HG02588 (cell line): Measurements from ENCODE around the gene RABGAP1L.

Experiments
- ATAC-seq: cut with Tn5 transposase; IDR thresholded peaks from one replicate; pipeline ENCODE4 v1.9.1; 2021; ENCODE audit warnings: mild to moderate bottlenecking, moderate library complexity; ENCODE audit not compliant: unreplicated experiment

The RABGAP1L gene

GRCh38 chr1:174974711-174975119 is 815.4 kb downstream of the RABGAP1L start:
- ATAC-seq, result no peak

- no peak for ATAC-seq
Measured at GRCh38 chr1:174975764-174976163, 816.4 kb downstream of the RABGAP1L start.

DNA sequence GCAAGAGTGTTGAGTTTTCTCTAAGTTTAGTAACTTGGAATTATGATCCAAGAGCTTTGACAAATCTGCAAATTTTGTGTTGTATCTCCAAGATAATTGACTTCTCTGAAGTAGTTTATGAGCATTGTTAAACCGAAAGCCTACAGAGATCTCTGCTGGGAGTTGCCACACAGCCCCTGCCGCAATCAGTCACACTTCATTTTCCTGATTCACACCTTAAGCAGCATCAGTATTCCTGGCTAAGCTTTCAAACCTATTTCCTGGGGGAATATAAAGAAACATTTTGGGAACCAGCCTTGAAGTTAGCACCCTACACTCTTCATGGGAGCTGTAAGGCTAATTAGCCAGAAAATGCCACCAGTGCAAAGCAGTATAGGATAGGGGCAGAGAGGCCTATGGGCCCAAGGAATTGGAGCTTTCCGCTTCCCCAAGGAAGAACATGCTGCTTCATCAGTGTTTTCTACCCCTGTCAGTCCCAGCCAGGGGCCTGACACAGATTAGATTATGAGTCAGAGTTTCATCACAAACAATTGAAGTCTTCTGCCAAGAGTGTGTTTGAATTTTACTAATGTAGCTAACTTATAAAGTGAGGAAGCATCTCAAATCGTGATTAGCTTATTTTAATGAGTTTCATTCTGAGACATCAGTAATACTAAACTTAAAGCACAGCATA is 817.3 kb downstream of the RABGAP1L start:
- ATAC-seq, result no peak

- no peak for ATAC-seq
Measured at GRCh38 chr1:174982971-174983689, 823.8 kb downstream of the RABGAP1L start.

- ATAC-seq, result no peak
Measured at GRCh38 chr1:174984952-174985351, 825.6 kb downstream of the RABGAP1L start.

GRCh38 chr1:174988539-174988938 is 829.2 kb downstream of the RABGAP1L start:
- no peak for ATAC-seq

DNA sequence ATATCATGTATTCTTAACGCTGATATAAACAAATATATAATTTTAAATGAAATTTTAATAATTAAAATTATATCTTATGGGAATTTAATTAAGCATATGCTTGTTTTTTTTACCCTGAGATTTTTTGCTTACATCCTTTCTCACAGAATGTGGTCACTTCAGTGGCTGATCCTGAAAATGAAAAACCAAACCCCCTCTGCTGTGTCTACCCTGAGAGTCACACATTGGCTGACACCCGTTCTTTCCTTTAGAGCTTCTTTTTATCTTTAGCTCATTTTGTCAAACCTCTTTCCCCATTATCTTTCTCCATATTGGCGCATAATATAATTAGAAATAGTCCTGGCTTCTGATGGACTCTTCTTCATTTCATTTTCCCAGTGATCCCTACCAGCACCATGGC is 829.7 kb downstream of the RABGAP1L start:
- no peak for ATAC-seq

- no peak for ATAC-seq
Measured at GRCh38 chr1:174989536-174990220, 830.4 kb downstream of the RABGAP1L start.

GRCh38 chr1:174990382-174990999 is 831.2 kb downstream of the RABGAP1L start:
- ATAC-seq, result no peak

GRCh38 chr1:174991473-174991872 is 832.2 kb downstream of the RABGAP1L start:
- no peak for ATAC-seq

GRCh38 chr1:174995121-174995520 is 835.8 kb downstream of the RABGAP1L start:
- no peak for ATAC-seq

- no peak for ATAC-seq
Measured at GRCh38 chr1:174995916-174996315, 836.6 kb downstream of the RABGAP1L start.

DNA sequence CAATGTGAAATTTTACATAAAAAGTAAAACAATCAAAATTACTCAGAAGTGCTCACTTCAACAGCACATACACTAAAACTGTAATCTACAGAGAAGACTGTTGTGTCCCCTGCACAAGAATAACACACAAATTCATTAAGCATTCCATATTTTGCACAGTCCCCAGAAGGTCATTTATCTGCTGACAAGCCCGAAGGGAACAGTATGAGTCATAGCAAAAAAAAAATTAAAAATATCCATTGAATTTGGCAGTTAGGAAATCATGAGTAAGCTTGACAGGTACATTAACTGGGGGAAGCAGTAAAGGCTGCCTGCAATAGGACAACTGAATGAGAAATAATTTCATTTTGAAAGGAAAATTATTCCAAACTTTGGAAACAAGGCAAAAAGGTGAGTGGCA is 837.2 kb downstream of the RABGAP1L start:
- ATAC-seq, result no peak

DNA sequence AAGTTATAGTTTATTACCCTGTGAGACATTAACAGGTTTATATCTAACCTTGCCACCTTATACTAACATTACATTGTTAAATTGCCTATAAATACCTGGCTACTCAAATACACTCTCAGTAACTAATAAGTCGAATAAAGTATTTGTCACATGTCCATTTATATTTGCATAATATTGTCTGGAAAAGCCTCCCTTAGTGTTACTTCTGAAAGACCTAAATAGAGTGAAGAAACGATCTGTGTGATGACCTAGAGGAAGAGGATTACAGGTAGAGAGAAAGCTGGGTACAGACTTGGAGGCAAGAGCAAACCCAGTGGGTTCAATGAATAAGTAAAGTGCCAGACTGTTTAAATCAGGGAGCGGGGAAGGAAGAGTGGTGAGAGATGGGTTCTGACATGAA is 837.7 kb downstream of the RABGAP1L start:
- ATAC-seq, result no peak

GRCh38 chr1:174998569-174999215 is 839.4 kb downstream of the RABGAP1L start:
- ATAC-seq, result peak; percentile 1

DNA sequence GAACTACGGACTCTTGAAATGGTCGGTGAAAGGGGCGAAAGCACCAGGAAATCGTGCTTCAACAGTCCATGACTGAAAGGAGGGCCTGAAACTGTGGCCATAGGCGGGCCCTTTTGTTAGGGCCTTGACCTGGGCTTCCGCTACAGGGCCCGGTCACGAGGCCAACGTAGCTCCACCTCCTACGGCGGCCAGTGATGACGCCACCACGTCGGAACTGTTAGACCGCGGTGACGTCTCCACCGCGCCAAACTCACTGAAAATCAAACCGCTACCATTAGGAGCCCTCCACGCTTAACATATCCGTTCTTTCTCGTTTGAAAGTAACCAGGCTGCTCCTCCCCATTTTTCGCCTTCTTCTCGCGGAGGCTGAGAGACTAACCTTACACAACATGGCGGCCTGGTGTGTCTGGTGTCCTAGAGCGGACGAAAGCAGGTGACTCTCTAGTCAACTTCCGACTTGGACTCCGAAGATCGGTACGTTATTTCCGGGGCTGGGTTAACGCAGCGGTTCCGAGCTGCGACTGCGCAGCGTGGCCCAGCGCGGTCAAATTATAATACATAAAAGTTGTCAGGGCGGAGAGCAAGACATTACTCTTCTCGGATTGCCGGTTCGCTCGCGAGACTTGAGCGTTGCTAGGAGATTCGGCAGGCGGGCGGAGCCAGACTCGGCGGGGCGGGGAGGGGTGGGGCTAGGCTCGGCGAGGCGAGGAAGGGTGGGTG is 840.1 kb downstream of the RABGAP1L start:
- ATAC-seq, result peak; percentile 72

DNA sequence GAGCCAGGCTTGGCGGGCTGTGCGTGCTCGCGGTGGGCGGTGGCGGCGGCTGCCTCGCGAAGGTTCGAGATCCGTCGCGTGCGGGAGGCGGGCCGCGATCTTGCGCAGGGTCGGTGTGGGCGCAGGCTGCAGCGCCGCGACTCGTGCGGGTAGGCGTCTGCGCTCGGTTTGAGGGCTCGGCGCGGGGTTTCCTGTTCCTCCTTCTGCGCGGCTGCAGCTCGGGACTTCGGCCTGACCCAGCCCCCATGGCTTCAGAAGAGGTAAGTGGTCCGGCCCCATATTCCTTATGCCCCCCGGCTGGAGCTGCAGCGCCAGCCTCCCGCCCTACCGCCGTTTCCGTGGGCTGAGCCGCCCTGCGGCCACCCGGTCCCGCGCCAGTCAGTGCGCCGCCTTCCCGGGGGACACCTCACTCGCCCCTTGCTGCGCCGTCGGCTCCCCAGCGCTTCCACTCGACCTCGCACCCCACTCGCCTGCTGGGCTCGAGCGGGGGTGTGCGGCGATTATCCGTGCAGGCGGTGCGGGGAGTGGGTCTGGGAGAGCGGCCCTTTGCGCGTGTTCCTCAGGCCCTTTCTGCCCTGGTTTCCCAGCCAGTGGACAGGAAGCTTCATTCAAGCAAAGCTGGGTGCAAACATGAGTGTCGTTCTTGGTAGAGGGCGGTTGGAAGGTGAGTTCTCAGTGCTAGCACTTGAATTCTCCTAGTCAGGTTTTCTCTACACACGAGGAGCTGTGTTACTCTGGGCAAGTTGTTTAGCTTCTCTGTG is 840.8 kb downstream of the RABGAP1L start, which contains the start of gene CACYBP:
Gene CACYBP, plus strand, starts transcription at position 12 of the 761 bp plus-strand sequence. Its CDS starts 234 bp downstream, at position 246.
- peak; percentile 10 for ATAC-seq

DNA sequence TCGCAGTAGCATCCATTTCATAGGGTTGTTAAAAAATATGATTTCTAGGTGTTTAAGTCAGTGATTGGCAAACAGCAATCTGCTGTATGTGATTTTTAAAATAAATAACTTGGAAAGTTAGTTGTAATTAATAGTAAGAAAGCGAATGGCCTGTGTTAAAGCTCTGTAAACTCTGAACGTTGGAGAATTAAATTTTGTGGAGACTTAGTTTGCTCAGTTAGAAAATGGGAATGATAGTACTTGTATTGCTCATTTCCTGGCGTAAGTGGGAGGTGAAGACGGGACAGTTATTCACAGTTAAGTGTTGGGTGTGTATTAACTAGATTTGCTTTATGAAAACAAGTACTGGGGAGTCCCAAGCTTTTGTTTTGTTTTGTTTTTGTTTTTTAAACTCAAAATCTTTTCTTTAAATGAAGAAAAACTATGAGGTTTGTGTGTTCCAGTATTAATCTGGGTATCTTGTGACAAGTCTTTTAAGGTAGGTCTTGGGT is 841.4 kb downstream of the RABGAP1L start:
- no peak for ATAC-seq

DNA sequence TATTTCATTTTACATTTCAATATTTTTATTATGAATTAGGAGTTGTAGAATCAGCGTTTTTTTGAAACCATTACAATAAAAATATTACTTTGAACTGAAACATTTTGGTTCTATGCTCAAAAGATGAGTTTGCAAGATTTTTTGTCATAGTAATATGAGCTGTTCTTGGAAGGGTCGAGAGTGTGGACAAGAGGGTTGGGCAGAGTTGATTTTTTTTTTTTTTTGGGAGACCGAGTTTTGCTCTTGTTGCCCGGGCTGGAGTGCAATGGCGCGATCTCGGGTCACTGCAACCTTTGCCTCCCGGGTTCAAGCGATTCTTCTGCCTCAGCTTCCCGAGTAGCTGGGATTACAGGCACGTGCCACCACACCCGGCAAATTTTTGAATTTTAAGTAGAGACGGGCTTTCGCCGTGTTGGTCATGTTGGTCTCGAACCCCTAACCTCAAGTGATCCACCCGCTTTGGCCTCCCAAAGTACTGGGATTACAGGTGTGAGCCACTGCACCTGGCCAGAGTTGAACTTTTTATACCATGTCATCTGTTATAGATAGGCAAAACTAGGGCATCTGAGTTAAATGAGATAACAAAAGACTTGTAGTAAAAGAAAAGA is 843.7 kb downstream of the RABGAP1L start:
- no peak for ATAC-seq
